ENCODE measurements around the gene UTF1.
"Not testable (repeated sequence)": the region's sequence is repeated elsewhere in the genome, so short reads cannot be mapped to it uniquely, and the experiment has no call there.

The UTF1 gene

DNA sequence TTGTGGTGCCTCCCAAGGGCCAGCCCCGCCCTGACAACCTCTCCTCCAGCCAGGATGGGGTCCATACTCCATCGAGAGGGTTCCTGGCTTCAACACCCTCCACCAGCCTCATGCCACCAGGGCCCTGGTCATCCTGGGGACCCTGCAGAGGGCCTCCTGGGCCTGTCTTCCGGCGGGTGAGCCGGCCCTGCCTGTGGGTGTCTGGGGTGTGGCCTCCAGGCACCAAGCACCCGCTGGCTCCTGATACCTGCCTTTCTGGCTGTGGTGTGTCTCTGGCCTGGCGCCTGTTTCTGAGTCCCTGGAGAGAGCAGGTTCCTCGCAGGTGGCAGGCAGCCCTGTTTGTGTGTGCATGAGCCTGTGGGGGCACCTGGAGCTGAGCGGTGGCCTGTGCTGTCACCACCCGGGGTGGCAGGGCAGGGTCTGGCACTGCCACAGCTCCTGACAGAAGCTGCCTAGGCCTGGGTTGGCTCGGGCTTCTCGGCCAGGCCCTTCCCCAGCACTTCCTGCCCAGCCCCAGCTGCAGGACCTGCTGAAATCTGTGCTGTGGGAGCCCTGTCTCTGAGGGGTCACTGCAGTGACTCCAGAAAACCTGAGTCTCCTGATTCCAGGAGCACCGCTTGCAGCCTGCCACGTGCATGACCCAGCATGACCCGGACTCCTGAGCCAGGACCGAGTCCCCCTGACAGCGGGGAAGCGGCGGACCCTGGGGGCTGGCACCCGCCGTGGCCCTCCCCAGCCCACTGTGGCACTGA, 28.2 kb downstream of the UTF1 start:
- peak overlapping the region; percentile 12 for H3K9ac ChIP-seq (ENCODE audit: low read depth, low read length)
- peaks cover 12% of the 10 kb centered on the region for H3K27me3 ChIP-seq (ENCODE audit: control insufficient read depth, insufficient read depth, low read length)

DNA sequence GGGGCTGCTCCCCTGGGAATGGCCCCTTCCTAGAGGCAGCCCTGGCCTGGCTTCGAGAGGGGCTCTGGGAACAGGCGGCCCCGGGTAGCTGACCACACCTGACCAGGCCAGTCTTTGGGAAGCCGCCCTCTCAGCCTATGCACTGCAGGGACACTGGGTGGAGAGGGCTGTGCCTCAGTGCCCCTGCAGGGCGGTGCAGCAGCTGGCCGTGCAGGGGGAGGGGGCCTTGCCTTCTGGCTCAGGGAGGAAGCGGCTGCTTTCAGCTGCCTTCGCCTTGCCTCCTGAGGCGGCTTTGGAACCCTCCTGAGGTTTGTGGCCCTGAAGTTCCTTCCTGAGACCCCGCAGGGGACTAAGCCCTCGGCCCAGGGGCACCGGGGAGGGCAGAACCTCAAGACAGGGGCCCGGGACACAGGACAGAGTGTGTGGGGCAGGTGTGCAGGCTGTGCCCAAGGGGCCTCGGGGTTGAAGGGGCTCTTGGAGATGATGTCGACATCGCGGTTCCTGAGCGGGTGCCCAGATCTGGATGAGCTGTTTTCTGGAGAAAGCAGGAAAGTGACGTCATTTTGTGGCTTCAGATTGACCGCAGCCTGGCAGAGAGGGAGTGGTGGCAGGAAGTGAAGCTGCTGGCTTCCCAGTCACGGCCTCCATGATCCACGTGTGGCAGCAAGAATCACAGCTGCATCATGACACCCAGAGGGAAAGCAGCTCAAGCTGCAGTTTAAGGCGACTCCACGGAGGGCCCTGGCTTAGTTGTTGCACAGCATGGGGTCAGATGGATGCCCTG, 29.0 kb downstream of the UTF1 start:
- H3K9me3 ChIP-seq (ENCODE audit: control insufficient read depth, insufficient read depth, low read length): no peaks in the 10 kb centered on the region
- H3K36me3 ChIP-seq (ENCODE audit: control insufficient read depth, insufficient read depth, low read length): no peaks in the 10 kb centered on the region
- no peak overlapping the region for H3K9ac ChIP-seq (ENCODE audit: low read depth, low read length)
- H3K4me1 ChIP-seq (ENCODE audit: control insufficient read depth, insufficient read depth, low read length): peaks cover 6% of the 10 kb centered on the region
- H3K27me3 ChIP-seq (ENCODE audit: control insufficient read depth, insufficient read depth, low read length): peaks cover 12% of the 10 kb centered on the region
- H3K4me3 ChIP-seq (ENCODE audit: low read depth, low read length): no peak overlapping the region

More for the DNA sequence above, 28.2 kb downstream of the UTF1 start:
- H3K4me1 ChIP-seq (ENCODE audit: control insufficient read depth, insufficient read depth, low read length): peaks cover 6% of the 10 kb centered on the region
- H3K9me3 ChIP-seq (ENCODE audit: control insufficient read depth, insufficient read depth, low read length): no peaks in the 10 kb centered on the region
- H3K4me3 ChIP-seq (ENCODE audit: low read depth, low read length): peak overlapping the region; percentile 41
- H3K36me3 ChIP-seq (ENCODE audit: control insufficient read depth, insufficient read depth, low read length): no peaks in the 10 kb centered on the region

DNA sequence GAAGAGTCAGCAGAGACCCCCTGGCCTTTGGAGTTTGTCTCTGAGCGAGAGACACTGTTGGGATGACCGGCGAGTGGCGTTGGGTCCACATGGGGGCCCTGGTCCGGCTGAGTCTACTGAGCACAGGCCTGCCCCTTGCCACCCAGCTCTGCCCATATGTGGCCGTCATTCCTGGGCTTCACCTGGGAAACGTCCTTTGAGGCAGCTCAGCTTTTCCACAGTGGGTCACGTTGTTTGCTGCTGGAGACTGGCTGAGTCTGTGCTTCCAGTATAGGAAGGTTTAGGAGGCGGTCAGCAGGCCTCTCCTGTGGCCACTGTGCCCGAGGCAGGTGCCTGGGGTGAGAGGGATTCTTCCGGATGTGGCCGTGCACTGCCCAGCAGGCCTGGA, 29.6 kb downstream of the UTF1 start:
- H3K4me1 ChIP-seq (ENCODE audit: control insufficient read depth, insufficient read depth, low read length): peaks cover 6% of the 10 kb centered on the region
- H3K27me3 ChIP-seq (ENCODE audit: control insufficient read depth, insufficient read depth, low read length): peaks cover 12% of the 10 kb centered on the region
- no peak overlapping the region for H3K9ac ChIP-seq (ENCODE audit: low read depth, low read length)

DNA sequence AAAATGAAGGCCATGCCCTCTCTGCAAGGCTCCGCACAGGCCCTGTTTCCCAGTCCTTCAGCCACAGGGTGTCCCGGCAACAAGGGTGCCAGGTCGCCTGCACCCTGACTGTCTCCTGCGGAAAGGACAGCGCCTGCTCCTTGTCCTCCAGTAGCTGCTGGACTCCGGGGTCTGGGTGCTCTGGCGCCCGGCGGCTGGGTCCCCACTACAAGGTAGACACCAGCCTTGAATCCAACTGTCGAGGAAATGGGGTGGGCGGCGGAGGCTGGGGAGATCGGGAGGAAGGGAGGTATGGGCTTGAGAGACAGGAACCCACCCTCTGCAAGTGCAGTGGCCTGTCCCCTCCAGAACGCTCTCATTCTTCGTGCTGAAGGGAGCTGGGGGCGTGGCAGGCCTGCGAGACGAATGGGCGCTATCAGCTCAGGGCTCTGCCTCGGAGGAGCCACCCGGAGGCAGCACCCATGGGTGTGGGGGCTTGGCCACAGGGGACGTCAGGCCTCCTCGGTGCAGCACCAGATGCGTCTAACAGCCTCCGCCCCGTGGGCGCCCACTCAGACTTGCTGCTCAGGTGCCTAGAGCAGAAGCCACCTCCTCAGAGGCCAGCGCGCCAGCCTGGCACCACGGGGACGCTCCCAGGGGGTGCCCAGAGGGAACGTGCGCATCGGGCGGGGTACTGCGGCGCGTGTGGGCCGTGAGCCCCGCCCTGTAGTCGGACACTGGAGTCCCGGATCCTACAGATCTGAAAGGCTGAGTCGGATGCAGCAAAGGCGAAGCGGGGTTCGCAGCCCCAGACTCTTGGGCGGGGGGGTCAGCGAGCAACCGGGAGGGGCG, 31.1 kb downstream of the UTF1 start:
- peaks cover 6% of the 10 kb centered on the region for H3K4me1 ChIP-seq (ENCODE audit: control insufficient read depth, insufficient read depth, low read length)
- H3K9ac ChIP-seq (ENCODE audit: low read depth, low read length): no peak overlapping the region

More for the DNA sequence above, 29.6 kb downstream of the UTF1 start:
- no peaks in the 10 kb centered on the region for H3K9me3 ChIP-seq (ENCODE audit: control insufficient read depth, insufficient read depth, low read length)
- H3K4me3 ChIP-seq (ENCODE audit: low read depth, low read length): no peak overlapping the region
- H3K36me3 ChIP-seq (ENCODE audit: control insufficient read depth, insufficient read depth, low read length): no peaks in the 10 kb centered on the region

DNA sequence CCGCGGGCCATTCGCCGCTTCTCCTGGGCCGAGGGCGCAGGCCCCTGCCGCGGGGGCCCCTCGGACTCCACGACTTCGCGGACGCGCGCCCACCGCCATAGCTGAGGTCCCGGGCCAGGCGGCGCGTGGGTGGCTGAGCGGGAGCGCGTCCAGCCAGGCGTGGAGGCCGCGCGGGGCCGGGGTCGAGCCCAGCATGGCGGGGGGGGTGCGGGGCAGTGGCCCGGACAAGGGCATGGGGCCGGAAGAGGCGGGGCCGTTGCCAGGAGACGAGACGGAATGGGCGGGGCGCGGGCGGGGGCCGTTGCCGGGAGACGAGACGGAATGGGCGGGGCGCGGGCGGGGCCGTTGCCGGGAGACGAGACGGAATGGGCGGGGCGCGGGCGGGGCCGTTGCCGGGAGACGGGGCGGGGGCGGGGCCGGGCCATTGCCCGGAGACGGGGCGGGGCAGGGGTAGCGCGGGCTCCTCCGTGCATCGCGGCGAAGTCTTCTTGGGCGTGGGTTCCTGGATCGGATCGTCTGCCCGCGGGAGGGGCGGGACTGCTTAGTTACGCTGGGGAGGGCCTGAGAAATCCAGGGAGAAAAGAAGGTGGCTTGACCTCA, 31.8 kb downstream of the UTF1 start:
- Histone ChIP-seq H3K4me3 (ENCODE audit: low read depth, low read length) (peak overlapping the region; percentile 56), H3K4me1 (ENCODE audit: control insufficient read depth, insufficient read depth, low read length) (peaks cover 6% of the 10 kb centered on the region), H3K9ac (ENCODE audit: low read depth, low read length) (no peak overlapping the region), H3K27me3 (ENCODE audit: control insufficient read depth, insufficient read depth, low read length) (peaks cover 12% of the 10 kb centered on the region), H3K36me3 (ENCODE audit: control insufficient read depth, insufficient read depth, low read length) (no peaks in the 10 kb centered on the region), H3K9me3 (ENCODE audit: control insufficient read depth, insufficient read depth, low read length) (no peaks in the 10 kb centered on the region)

More for the DNA sequence above, 31.1 kb downstream of the UTF1 start:
- Histone ChIP-seq H3K4me3 (ENCODE audit: low read depth, low read length) (peak overlapping the region; percentile 56), H3K27me3 (ENCODE audit: control insufficient read depth, insufficient read depth, low read length) (peaks cover 12% of the 10 kb centered on the region), H3K36me3 (ENCODE audit: control insufficient read depth, insufficient read depth, low read length) (no peaks in the 10 kb centered on the region), H3K9me3 (ENCODE audit: control insufficient read depth, insufficient read depth, low read length) (no peaks in the 10 kb centered on the region)

DNA sequence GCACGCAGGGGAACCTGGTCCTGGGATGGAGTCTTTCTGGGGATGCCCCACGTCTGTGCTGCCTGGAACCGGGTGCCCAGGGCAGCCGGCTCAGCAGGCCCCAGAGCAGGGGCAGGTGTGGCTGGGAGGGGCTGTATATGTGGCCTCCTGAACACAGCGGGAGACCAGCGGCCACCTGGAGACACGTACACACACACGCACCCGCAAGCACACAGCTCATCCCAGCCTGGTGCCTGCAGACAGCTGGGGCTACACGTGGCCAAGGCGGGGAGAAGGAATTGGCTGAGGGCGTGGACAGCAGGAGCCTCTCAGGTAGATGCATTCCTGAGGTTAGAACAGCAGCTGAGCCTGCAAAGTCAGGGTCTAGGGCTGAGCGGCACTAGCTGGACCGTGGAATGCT, 32.7 kb downstream of the UTF1 start:
- Histone ChIP-seq H3K36me3 (ENCODE audit: control insufficient read depth, insufficient read depth, low read length) (no peaks in the 10 kb centered on the region), H3K27me3 (ENCODE audit: control insufficient read depth, insufficient read depth, low read length) (peaks cover 12% of the 10 kb centered on the region), H3K4me1 (ENCODE audit: control insufficient read depth, insufficient read depth, low read length) (peaks cover 3% of the 10 kb centered on the region), H3K9ac (ENCODE audit: low read depth, low read length) (no peak overlapping the region), H3K9me3 (ENCODE audit: control insufficient read depth, insufficient read depth, low read length) (no peaks in the 10 kb centered on the region), H3K4me3 (ENCODE audit: low read depth, low read length) (no peak overlapping the region)

DNA sequence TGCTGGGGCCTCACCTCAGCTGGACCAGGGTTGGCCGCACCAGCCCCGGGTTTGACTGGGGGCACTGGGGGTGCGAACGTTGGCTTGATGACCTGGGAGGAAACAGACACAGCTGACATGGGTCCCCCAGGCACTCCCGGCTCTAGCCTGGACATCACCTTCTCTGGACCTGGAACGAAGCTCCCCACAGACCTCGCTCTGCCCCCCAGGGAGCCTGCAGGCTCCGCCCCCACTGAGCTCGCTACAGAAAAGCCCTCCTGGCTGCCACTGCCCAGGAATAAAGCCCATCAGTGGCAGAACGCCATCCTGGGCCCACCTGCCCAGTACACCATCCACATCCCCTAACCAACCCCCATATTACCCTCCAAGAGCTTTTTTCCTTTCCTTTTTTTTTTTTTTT, 33.7 kb downstream of the UTF1 start:
- Histone ChIP-seq H3K9ac (ENCODE audit: low read depth, low read length) (no peak overlapping the region), H3K36me3 (ENCODE audit: control insufficient read depth, insufficient read depth, low read length) (no peaks in the 10 kb centered on the region), H3K27me3 (ENCODE audit: control insufficient read depth, insufficient read depth, low read length) (peaks cover 12% of the 10 kb centered on the region), H3K4me1 (ENCODE audit: control insufficient read depth, insufficient read depth, low read length) (peaks cover 3% of the 10 kb centered on the region), H3K4me3 (ENCODE audit: low read depth, low read length) (no peak overlapping the region), H3K9me3 (ENCODE audit: control insufficient read depth, insufficient read depth, low read length) (no peaks in the 10 kb centered on the region)

DNA sequence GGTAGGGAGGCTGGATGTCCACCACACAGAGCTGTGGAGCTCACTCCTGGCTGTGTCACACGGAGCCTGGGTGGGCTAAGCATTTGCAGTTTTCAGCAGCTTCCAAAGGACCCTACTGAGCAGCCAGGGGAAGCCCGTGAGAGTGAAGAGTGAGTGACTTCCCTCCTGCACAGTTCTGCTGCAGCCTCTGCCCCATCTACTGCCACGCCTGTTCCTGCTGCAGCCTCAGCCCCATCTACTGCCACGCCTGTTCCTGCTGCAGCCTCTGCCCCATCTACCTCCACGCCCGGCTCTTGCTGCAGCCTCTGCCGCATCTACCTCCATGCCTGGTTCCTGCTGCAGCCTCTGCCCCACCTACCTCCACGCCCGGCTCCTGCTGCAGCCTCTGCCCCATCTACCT, 34.4 kb downstream of the UTF1 start:
- Histone ChIP-seq H3K36me3 (ENCODE audit: control insufficient read depth, insufficient read depth, low read length) (no peaks in the 10 kb centered on the region), H3K4me3 (ENCODE audit: low read depth, low read length) (no peak overlapping the region), H3K27me3 (ENCODE audit: control insufficient read depth, insufficient read depth, low read length) (peaks cover 12% of the 10 kb centered on the region), H3K4me1 (ENCODE audit: control insufficient read depth, insufficient read depth, low read length) (peaks cover 3% of the 10 kb centered on the region), H3K9me3 (ENCODE audit: control insufficient read depth, insufficient read depth, low read length) (no peaks in the 10 kb centered on the region), H3K9ac (ENCODE audit: low read depth, low read length) (no peak overlapping the region)

DNA sequence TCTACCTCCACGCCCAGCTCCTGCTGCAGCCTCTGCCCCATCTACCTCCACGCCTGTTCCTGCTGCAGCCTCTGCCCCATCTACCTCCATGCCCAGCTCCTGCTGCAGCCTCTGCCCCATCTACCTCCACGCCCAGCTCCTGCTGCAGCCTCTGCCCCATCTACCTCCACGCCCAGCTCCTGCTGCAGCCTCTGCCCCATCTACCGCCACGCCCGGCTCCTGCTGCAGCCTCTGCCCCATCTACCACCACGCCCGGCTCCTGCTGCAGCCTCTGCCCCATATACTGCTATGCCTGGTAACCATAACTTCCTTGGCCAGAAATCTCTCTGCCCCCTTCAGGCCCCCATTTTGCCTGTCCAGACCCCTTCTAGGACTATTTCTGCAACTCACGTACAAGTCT, 35.0 kb downstream of the UTF1 start:
- H3K9me3 ChIP-seq (ENCODE audit: control insufficient read depth, insufficient read depth, low read length); H3K4me1 ChIP-seq (ENCODE audit: control insufficient read depth, insufficient read depth, low read length); H3K9ac ChIP-seq (ENCODE audit: low read depth, low read length); H3K4me3 ChIP-seq (ENCODE audit: low read depth, low read length); H3K36me3 ChIP-seq (ENCODE audit: control insufficient read depth, insufficient read depth, low read length): not testable (repeated sequence)
- H3K27me3 ChIP-seq (ENCODE audit: control insufficient read depth, insufficient read depth, low read length): peaks cover 12% of the 10 kb centered on the region

DNA sequence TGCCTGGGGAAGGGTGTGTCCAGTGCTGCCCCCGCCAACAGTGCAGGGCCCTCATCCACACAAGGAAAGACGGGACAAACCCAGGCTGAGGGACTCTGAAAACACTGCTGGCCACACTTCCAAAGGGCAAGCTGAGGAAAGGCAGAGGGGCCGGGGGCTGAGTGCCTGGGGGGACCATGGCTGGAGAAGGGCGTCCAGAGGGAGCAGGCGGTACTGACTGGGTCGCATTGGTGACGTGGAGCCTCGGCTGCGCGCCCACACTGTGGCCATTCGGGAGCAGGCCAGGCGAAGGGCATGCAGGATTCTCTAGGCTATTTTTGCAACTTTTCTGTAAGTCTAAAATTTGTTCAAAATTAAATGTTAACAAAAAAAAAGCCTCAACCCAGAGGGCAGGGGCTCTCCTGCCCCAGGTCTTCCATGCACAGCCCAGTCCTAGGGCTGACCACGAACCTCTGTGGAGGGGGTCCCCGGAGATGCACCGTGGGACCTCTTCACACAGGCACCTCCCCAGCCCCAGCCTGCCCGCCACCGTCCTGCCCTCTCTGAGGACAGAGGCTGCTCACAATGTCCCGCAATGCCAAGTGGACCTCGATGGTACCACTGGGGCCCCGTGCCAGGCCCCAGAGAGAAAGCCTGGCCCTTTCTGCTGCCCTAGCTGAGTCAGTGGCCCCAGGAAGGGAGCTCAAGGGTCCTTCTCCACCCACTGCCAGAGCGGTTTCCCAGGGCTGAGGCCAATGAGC, 36.2 kb downstream of the UTF1 start:
- no peaks in the 10 kb centered on the region for H3K9me3 ChIP-seq (ENCODE audit: control insufficient read depth, insufficient read depth, low read length)
- H3K36me3 ChIP-seq (ENCODE audit: control insufficient read depth, insufficient read depth, low read length): peaks cover 3% of the 10 kb centered on the region
- peaks cover 10% of the 10 kb centered on the region for H3K27me3 ChIP-seq (ENCODE audit: control insufficient read depth, insufficient read depth, low read length)
- no peak overlapping the region for H3K9ac ChIP-seq (ENCODE audit: low read depth, low read length)
- peaks cover 3% of the 10 kb centered on the region for H3K4me1 ChIP-seq (ENCODE audit: control insufficient read depth, insufficient read depth, low read length)
- no peak overlapping the region for H3K4me3 ChIP-seq (ENCODE audit: low read depth, low read length)

DNA sequence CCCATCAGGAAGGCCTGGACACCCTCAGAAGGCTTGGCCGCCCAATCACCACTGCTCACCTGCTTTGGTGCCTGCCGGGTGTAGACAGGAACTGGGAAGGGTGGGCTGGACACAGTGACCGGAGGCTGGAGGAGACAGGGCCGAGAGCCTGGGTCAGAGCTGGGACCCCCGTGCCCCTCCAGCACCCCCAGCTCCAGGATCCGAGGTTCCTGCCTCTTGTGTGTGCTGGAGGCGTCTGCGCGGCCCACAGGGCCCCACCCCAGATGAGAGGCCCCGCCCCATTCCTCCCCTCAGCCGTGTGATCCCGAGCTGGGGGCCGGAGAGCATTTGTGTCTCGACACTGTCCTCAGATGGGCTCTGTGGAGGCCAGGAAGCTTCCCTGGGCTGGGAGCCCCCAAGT, 37.3 kb downstream of the UTF1 start:
- Histone ChIP-seq H3K27me3 (ENCODE audit: control insufficient read depth, insufficient read depth, low read length) (peaks cover 8% of the 10 kb centered on the region), H3K4me3 (ENCODE audit: low read depth, low read length) (no peak overlapping the region), H3K36me3 (ENCODE audit: control insufficient read depth, insufficient read depth, low read length) (peaks cover 3% of the 10 kb centered on the region), H3K9me3 (ENCODE audit: control insufficient read depth, insufficient read depth, low read length) (no peaks in the 10 kb centered on the region), H3K4me1 (ENCODE audit: control insufficient read depth, insufficient read depth, low read length) (peaks cover 2% of the 10 kb centered on the region), H3K9ac (ENCODE audit: low read depth, low read length) (no peak overlapping the region)
